Breast epithelium (tissue), 4 donors: Measurements from ENCODE around the gene CNN2. TPM values are rescaled to one million over a fixed set of nuclear protein-coding genes. Genes with fewer than 3 reads are reported as not detected.

Experiments
- DNase-seq, 2 donors: peaks; one replicate each; pipeline ENCODE4 v3.0.0-alpha.2; 2019; ENCODE audit warnings: low spot score in 2 of 2
- H3K27ac ChIP-seq, 2 donors: fragments of 200-600 bp; sonication (generic) in 1 of 2; one replicate each; pipeline ENCODE4 v1.5.1; 2016 to 2019; ENCODE audit warnings: mild to moderate bottlenecking in 1 of 2
- H3K27me3 ChIP-seq, 2 donors: fragments of 200-600 bp; sonication (generic) in 1 of 2; one replicate each; pipeline versions ENCODE4 v1.5.1 to v1.6.0; 2017 to 2019; ENCODE audit warnings: control low read depth in 1 of 2, mild to moderate bottlenecking in 1 of 2
- H3K36me3 ChIP-seq: fragments of 200-600 bp; one replicate; pipeline ENCODE4 v1.5.1; 2019
- H3K4me1 ChIP-seq, 2 donors: fragments of 200-600 bp; sonication (generic); one replicate each; pipeline ENCODE4 v1.5.1; 2016 to 2019; ENCODE audit warnings: control low read depth in 1 of 2
- H3K4me3 ChIP-seq, 3 donors: fragments of 200-600 bp; sonication (generic); 1 replicate in 2 of 3; 2 replicates in 1 of 3; pipeline ENCODE4 v1.5.1; 2016 to 2019; ENCODE audit warnings: mild to moderate bottlenecking in 3 of 3, moderate library complexity in 2 of 3
- H3K9me3 ChIP-seq, 2 donors: fragments of 200-600 bp; sonication (generic) in 1 of 2; one replicate each; pipeline ENCODE4 v1.5.1; 2016 to 2019; ENCODE audit warnings: control low read depth in 1 of 2
- CTCF ChIP-seq, 3 donors: fragments of 450-650 bp; IDR thresholded peaks; one replicate each; pipeline ENCODE4 v1.5.1; 2016 to 2017; ENCODE audit warnings: antibody characterized with exemption in 3 of 3, mild to moderate bottlenecking in 3 of 3, moderate library complexity in 3 of 3
- POLR2A ChIP-seq: fragments of 450-650 bp; IDR thresholded peaks from one replicate; pipeline ENCODE4 v1.6.1; 2016; ENCODE audit warnings: antibody characterized with exemption, mild to moderate bottlenecking, moderate library complexity
- POLR2AphosphoS5 ChIP-seq, 3 donors: sonication (generic); formaldehyde crosslinking; IDR thresholded peaks; one replicate each; pipeline ENCODE4 v1.6.1; 2017; ENCODE audit warnings: antibody characterized with exemption in 3 of 3
- intact Hi-C: fragments of 100-400 bp; cut with DNase I; formaldehyde crosslinking; loops from one replicate; pipeline ENCODE4 v1.15.1; 2023; ENCODE audit warnings: low total_unique reads
- total RNA-seq, 3 donors: library from RNA; depleted of rRNA; stranded (reverse); fragments of >200 nt; gene quantifications; one replicate each; pipeline ENCODE4 v1.1.0, GENCODE V29; 2016

The CNN2 gene
- total RNA-seq, 3 donors from 2014 or later: 70.4 to 74.1 (median 70.7) TPM

DNA sequence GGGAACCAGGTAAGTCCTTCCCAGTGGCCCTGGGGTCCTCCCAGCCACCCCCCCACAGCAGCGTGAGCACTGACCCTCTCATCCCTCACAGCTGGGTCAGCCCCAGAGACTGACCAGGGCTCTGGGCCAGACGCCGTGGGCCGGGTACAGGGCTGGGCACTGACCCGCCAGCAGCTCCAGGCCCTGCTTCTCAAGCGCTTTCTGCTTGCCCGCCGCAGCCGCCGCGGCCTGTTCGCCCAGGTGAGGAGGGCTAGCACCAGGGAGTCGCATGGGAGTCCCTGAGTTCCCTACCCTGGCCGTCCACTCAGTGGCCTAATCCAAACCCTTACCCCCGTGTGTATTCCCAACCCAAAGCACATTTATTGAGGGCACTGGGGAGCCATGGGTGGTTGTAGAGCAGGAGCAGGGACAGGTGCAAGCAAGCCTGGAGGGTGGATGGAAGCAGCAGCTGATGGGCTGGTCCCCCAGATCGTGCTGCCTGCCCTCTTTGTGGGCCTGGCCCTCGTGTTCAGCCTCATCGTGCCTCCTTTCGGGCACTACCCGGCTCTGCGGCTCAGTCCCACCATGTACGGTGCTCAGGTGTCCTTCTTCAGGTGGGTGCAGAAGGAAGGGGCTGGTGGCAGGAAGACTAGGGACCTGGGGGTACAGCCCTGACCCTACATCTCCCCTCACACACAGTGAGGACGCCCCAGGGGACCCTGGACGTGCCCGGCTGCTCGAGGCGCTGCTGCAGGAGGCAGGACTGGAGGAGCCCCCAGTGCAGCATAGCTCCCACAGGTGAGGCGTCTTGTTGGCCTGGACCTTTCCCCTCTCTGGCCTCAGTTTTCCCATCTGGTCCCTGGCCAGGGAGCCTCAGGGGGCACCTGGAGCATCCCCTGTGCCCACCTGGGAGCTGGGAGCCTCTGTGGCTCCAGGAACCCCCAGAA is 28.0 kb downstream of the CNN2 start:
- intact Hi-C loops: no loop called here
- no peak for TF ChIP-seq POLR2AphosphoS5 (IDR thresholded peaks at IDR 0.05)
- no peak for TF ChIP-seq POLR2A
- TF ChIP-seq CTCF (IDR thresholded peaks at IDR 0.05): no peak
- Histone ChIP-seq H3K4me3 (no peak overlapping the region), H3K9me3 (peaks cover 44 to 50% of the 10 kb centered on the region in 2 donors), H3K36me3 (no peaks in the 10 kb centered on the region), H3K27me3 (no peaks in the 10 kb centered on the region), H3K27ac (no peak overlapping the region), H3K4me1 (no peaks in the 10 kb centered on the region)
- no peak for DNase-seq

DNA sequence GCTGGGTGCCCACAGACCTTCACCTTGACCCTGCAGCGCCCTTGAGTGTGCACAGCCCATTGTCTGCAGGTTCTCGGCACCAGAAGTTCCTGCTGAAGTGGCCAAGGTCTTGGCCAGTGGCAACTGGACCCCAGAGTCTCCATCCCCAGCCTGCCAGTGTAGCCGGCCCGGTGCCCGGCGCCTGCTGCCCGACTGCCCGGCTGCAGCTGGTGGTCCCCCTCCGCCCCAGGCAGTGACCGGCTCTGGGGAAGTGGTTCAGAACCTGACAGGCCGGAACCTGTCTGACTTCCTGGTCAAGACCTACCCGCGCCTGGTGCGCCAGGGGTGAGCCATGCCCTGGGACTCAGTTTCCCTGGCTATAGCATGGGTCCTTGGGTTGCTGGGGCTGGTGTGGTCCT is 28.6 kb downstream of the CNN2 start:
- no peaks in the 10 kb centered on the region for H3K27me3 ChIP-seq
- intact Hi-C loops: no loop called here
- H3K27ac ChIP-seq: no peak overlapping the region
- TF ChIP-seq POLR2AphosphoS5 (IDR thresholded peaks at IDR 0.05): no peak
- TF ChIP-seq CTCF (IDR thresholded peaks at IDR 0.05): no peak
- TF ChIP-seq POLR2A: no peak
- DNase-seq: no peak
- no peak overlapping the region for H3K4me3 ChIP-seq
- no peaks in the 10 kb centered on the region for H3K36me3 ChIP-seq
- peaks cover 48 to 57% of the 10 kb centered on the region in 2 donors for H3K9me3 ChIP-seq
- H3K4me1 ChIP-seq: no peaks in the 10 kb centered on the region

DNA sequence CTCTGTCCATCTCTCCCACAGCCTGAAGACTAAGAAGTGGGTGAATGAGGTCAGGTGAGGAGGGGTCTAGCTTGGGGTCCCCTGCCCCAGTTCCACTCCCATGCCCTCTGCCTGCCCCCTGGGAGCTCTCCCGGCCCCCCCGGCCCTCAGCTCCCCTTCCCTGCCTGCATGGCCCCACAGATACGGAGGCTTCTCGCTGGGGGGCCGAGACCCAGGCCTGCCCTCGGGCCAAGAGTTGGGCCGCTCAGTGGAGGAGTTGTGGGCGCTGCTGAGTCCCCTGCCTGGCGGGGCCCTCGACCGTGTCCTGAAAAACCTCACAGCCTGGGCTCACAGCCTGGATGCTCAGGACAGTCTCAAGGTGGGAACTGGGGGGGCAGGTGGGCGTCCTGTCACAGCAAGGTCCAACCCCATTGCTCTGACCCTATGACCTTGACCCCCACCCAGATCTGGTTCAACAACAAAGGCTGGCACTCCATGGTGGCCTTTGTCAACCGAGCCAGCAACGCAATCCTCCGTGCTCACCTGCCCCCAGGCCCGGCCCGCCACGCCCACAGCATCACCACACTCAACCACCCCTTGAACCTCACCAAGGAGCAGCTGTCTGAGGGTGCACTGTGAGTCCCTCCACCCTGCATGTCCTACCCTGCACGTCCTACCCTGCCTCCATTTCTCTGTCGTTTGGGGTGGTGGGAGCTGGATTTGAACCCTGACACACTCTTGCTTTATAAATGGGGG is 29.6 kb downstream of the CNN2 start:
- intact Hi-C loops: no loop called here
- Histone ChIP-seq H3K27me3 (no peaks in the 10 kb centered on the region), H3K4me3 (no peak overlapping the region)

DNA sequence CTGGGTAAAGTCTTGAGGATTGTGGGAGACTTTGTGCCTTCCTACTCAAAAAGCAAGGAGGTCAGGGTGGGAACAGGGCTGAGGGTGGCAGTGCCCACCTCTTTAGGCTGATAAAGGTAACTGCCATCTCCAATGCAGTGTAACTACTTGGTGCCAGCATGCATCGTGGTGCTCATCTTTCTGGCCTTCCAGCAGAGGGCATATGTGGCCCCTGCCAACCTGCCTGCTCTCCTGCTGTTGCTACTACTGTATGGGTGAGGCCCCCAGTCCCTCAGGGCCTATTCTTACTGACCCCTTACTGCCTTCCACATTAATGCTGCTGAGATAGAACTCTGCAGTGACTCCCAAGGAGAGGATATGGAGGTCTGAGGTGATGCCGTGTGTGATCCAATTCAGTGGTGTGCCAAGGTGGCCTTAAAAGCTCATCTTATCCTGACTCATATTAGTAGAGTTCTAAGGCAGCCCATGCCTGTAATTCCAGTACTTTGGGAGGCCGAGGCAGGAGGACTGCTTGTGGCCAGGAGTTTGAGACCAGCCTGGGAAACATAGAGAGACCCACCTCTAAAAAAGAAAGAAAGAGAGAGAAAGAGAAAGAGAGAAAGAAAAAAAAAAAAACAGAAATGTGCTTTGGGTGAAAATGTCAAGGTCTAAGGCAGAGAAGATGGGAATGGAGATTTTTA is 30.9 kb downstream of the CNN2 start:
- no peaks in the 10 kb centered on the region for H3K36me3 ChIP-seq
- H3K4me3 ChIP-seq: no peak overlapping the region
- H3K27ac ChIP-seq: no peak overlapping the region
- H3K27me3 ChIP-seq: no peaks in the 10 kb centered on the region
- H3K4me1 ChIP-seq: no peaks in the 10 kb centered on the region
- intact Hi-C loops: no loop called here
- no peak for DNase-seq
- peaks cover 48 to 59% of the 10 kb centered on the region in 2 donors for H3K9me3 ChIP-seq
- no peak for TF ChIP-seq CTCF (IDR thresholded peaks at IDR 0.05)
- no peak for TF ChIP-seq POLR2AphosphoS5 (IDR thresholded peaks at IDR 0.05)
- TF ChIP-seq POLR2A: no peak

More for the DNA sequence above, 29.6 kb downstream of the CNN2 start:
- no peaks in the 10 kb centered on the region for H3K36me3 ChIP-seq
- H3K9me3 ChIP-seq: peaks cover 48 to 59% of the 10 kb centered on the region in 2 donors
- no peak for TF ChIP-seq POLR2AphosphoS5 (IDR thresholded peaks at IDR 0.05)
- TF ChIP-seq POLR2A: no peak
- TF ChIP-seq CTCF (IDR thresholded peaks at IDR 0.05): no peak
- no peak for DNase-seq
- no peak overlapping the region for H3K27ac ChIP-seq
- H3K4me1 ChIP-seq: no peaks in the 10 kb centered on the region
